Activated CD4-positive, alpha-beta memory T cell treated with anti-CD3 and anti-CD28 coated beads for 36 hours (primary cell): Measurements from ENCODE around the gene JADE2. TPM values are rescaled to one million over a fixed set of nuclear protein-coding genes. Genes with fewer than 3 reads are reported as not detected.
A peak's percentile ranks its signal among the peaks of the same experiment; 100 is the strongest.

Source experiments
- CTCF ChIA-PET: fragments of 350-600 bp; sonication (Branson Sonifier 250); formaldehyde crosslinking; loops from one replicate; lab custom pipeline; 2021; ENCODE audit warnings: antibody characterized with exemption, inconsistent platforms; lab: Charles Lee
- POLR2A ChIA-PET: fragments of 350-600 bp; sonication (Branson Sonifier 250); formaldehyde crosslinking; loops from one replicate; lab custom pipeline; 2021; ENCODE audit warnings: antibody characterized with exemption; lab: Charles Lee
- DNase-seq: peaks from one replicate; pipeline ENCODE4 v3.0.0-alpha.2; 2020
- H3K27ac Mint-ChIP-seq: one replicate; pipeline ENCODE4 v1.8.0; 2021; ENCODE audit warnings: mixed read lengths
- H3K27me3 Mint-ChIP-seq: one replicate; pipeline ENCODE4 v1.8.0; 2021; ENCODE audit warnings: mixed read lengths
- H3K36me3 Mint-ChIP-seq: one replicate; pipeline ENCODE4 v1.8.0; 2021; ENCODE audit warnings: mixed read lengths
- H3K4me1 Mint-ChIP-seq: one replicate; pipeline ENCODE4 v1.8.0; 2021; ENCODE audit warnings: low read depth, mixed read lengths
- H3K4me3 Mint-ChIP-seq: one replicate; pipeline ENCODE4 v1.8.0; 2021; ENCODE audit warnings: mild to moderate bottlenecking, mixed read lengths
- H3K9me3 Mint-ChIP-seq: one replicate; pipeline ENCODE4 v1.8.0; 2021; ENCODE audit warnings: mixed read lengths
- intact Hi-C: fragments of 100-400 bp; cut with micrococcal nuclease; formaldehyde crosslinking; loops from one replicate; pipeline ENCODE4 v1.15.1; 2023
- total RNA-seq, 2 experiments: library from RNA; stranded (reverse); gene quantifications; one replicate each; pipeline ENCODE4 v1.2.3, GENCODE V29; 2021

The JADE2 gene
- 10 to 100 TPM; 79.4 to 81.6 TPM for total RNA-seq

- H3K27me3 Mint-ChIP-seq, result no peaks in the 10 kb centered on the region
- peak; percentile 83 for DNase-seq
- peak within 1 kb of the TSS; percentile 96 for H3K4me3 Mint-ChIP-seq
- H3K36me3 Mint-ChIP-seq, result peaks cover 2% of the 10 kb centered on the region
- intact Hi-C loops, result loop anchor here (1.0 to 10.0 kb wide), 6 partner anchors 14 to 350 kb away; partner anchors contain the start of genes PPP2CA, SEC24A and SKP1
- H3K9me3 Mint-ChIP-seq, result no peaks in the 10 kb centered on the region
- peaks cover 31% of the 10 kb centered on the region for H3K4me1 Mint-ChIP-seq
- H3K27ac Mint-ChIP-seq, result peak within 1 kb of the TSS; percentile 98
- POLR2A ChIA-PET, result interaction anchor here (0.6 to 4.1 kb wide), 11 partner anchors 8 to 155 kb away, joined by 3 to 26 read pairs (median 6); partner anchors contain the start of genes CDKN2AIPNL and SEC24A
- CTCF ChIA-PET, result interaction anchor here (0.6 to 6.6 kb wide), 7 partner anchors 22 to 153 kb away, joined by 3 to 65 read pairs (median 3); partner anchors contain the start of genes CDKN2AIPNL and UBE2B
Measured at GRCh38 chr5:134524826-134525682, at the start of gene JADE2. JADE2 (plus strand) TSS chr5:134525670; CDS start chr5:134535858, 10,188 bp downstream.

- H3K4me1 Mint-ChIP-seq, result no peaks in the 10 kb centered on the region
- H3K4me3 Mint-ChIP-seq, result no peak overlapping the region
- no peaks in the 10 kb centered on the region for H3K27me3 Mint-ChIP-seq
- no peaks in the 10 kb centered on the region for H3K36me3 Mint-ChIP-seq
- H3K27ac Mint-ChIP-seq, result no peak overlapping the region
- peaks cover 4% of the 10 kb centered on the region for H3K9me3 Mint-ChIP-seq
- POLR2A ChIA-PET, result no interaction called here
- CTCF ChIA-PET, result interaction anchor here (0.6 to 1.0 kb wide), 3 partner anchors 19 to 128 kb away, joined by 3 read pairs; no protein-coding TSS in a partner anchor
- no peak for DNase-seq
- intact Hi-C loops, result no loop called here
Measured at GRCh38 chr5:134477462-134478245, 47.8 kb upstream of the JADE2 start.

GRCh38 chr5:134479839-134480238, 45.6 kb upstream of the JADE2 start:
- CTCF ChIA-PET, result no interaction called here
- H3K4me3 Mint-ChIP-seq, result no peak overlapping the region

GRCh38 chr5:134489227-134489944, 36.1 kb upstream of the JADE2 start:
- Mint-ChIP-seq H3K4me3 (no peak overlapping the region), H3K9me3 (peaks cover 3% of the 10 kb centered on the region), H3K27ac (no peak overlapping the region), H3K27me3 (no peaks in the 10 kb centered on the region), H3K36me3 (no peaks in the 10 kb centered on the region), H3K4me1 (no peaks in the 10 kb centered on the region)
- DNase-seq, result no peak
- intact Hi-C loops, result no loop called here
- POLR2A ChIA-PET, result interaction anchor here (0.5 to 1.0 kb wide), 2 partner anchors 9 to 28 kb away, joined by 3 to 4 read pairs; no protein-coding TSS in a partner anchor
- CTCF ChIA-PET, result interaction anchor here (0.6 to 1.5 kb wide), 2 partner anchors 22 to 37 kb away, joined by 3 to 5 read pairs; no protein-coding TSS in a partner anchor

More at GRCh38 chr5:134479839-134480238, 45.6 kb upstream of the JADE2 start:
- H3K4me1 Mint-ChIP-seq, result no peaks in the 10 kb centered on the region
- POLR2A ChIA-PET, result interaction anchor here (0.5 kb wide), 1 partner anchor 9 kb away, joined by 3 read pairs; no protein-coding TSS in a partner anchor
- no peak for DNase-seq
- intact Hi-C loops, result no loop called here
- no peaks in the 10 kb centered on the region for H3K9me3 Mint-ChIP-seq
- no peaks in the 10 kb centered on the region for H3K36me3 Mint-ChIP-seq
- H3K27me3 Mint-ChIP-seq, result no peaks in the 10 kb centered on the region
- H3K27ac Mint-ChIP-seq, result no peak overlapping the region

- CTCF ChIA-PET, result interaction anchor here (1.5 kb wide), 1 partner anchor 36 kb away, joined by 3 read pairs; no protein-coding TSS in a partner anchor
- no peaks in the 10 kb centered on the region for H3K27me3 Mint-ChIP-seq
- POLR2A ChIA-PET, result no interaction called here
- no peaks in the 10 kb centered on the region for H3K36me3 Mint-ChIP-seq
- H3K27ac Mint-ChIP-seq, result no peak overlapping the region
- H3K9me3 Mint-ChIP-seq, result peaks cover under 1% of the 10 kb centered on the region
- DNase-seq, result no peak
- H3K4me3 Mint-ChIP-seq, result no peak overlapping the region
- intact Hi-C loops, result no loop called here
- H3K4me1 Mint-ChIP-seq, result no peaks in the 10 kb centered on the region
Measured at GRCh38 chr5:134490255-134490924, 35.1 kb upstream of the JADE2 start.

GRCh38 chr5:134490925-134491271, 34.6 kb upstream of the JADE2 start:
- Mint-ChIP-seq H3K27me3 (no peaks in the 10 kb centered on the region), H3K27ac (no peak overlapping the region), H3K9me3 (no peaks in the 10 kb centered on the region), H3K4me3 (no peak overlapping the region), H3K36me3 (no peaks in the 10 kb centered on the region), H3K4me1 (no peaks in the 10 kb centered on the region)
- intact Hi-C loops, result no loop called here
- ChIA-PET CTCF (interaction anchor here (1.5 kb wide), 1 partner anchor 36 kb away, joined by 3 read pairs; no protein-coding TSS in a partner anchor), POLR2A (no interaction called here)
- DNase-seq, result no peak

GRCh38 chr5:134491841-134492442, 33.5 kb upstream of the JADE2 start:
- intact Hi-C loops, result no loop called here
- H3K4me3 Mint-ChIP-seq, result no peak overlapping the region
- H3K4me1 Mint-ChIP-seq, result no peaks in the 10 kb centered on the region

GRCh38 chr5:134492568-134492967, 32.9 kb upstream of the JADE2 start:
- DNase-seq, result no peak
- Mint-ChIP-seq H3K9me3 (no peaks in the 10 kb centered on the region), H3K4me3 (no peak overlapping the region), H3K27ac (no peak overlapping the region), H3K36me3 (no peaks in the 10 kb centered on the region), H3K4me1 (no peaks in the 10 kb centered on the region), H3K27me3 (no peaks in the 10 kb centered on the region)
- POLR2A ChIA-PET, result interaction anchor here (1.9 kb wide), 1 partner anchor 26 kb away, joined by 4 read pairs; no protein-coding TSS in a partner anchor
- intact Hi-C loops, result no loop called here
- CTCF ChIA-PET, result no interaction called here

More at GRCh38 chr5:134491841-134492442, 33.5 kb upstream of the JADE2 start:
- Mint-ChIP-seq H3K36me3 (no peaks in the 10 kb centered on the region), H3K27me3 (no peaks in the 10 kb centered on the region), H3K9me3 (no peaks in the 10 kb centered on the region), H3K27ac (no peak overlapping the region)
- ChIA-PET POLR2A (interaction anchor here (1.9 kb wide), 1 partner anchor 25 kb away, joined by 4 read pairs; no protein-coding TSS in a partner anchor), CTCF (no interaction called here)
- DNase-seq, result no peak

- Mint-ChIP-seq H3K4me3 (no peak overlapping the region), H3K9me3 (no peaks in the 10 kb centered on the region), H3K27me3 (no peaks in the 10 kb centered on the region), H3K27ac (no peak overlapping the region), H3K4me1 (no peaks in the 10 kb centered on the region), H3K36me3 (no peaks in the 10 kb centered on the region)
- DNase-seq, result no peak
- CTCF ChIA-PET, result interaction anchor here (0.5 to 1.3 kb wide), 2 partner anchors 82 to 289 kb away, joined by 4 read pairs; partner anchors contain the start of gene CDKN2AIPNL
- intact Hi-C loops, result no loop called here
- POLR2A ChIA-PET, result interaction anchor here (1.9 kb wide), 1 partner anchor 27 kb away, joined by 4 read pairs; no protein-coding TSS in a partner anchor
Measured at GRCh38 chr5:134493461-134494055, 31.9 kb upstream of the JADE2 start.

- ChIA-PET CTCF (interaction anchor here (1.1 to 1.3 kb wide), 2 partner anchors 83 to 92 kb away, joined by 4 to 5 read pairs; partner anchors contain the start of gene CDKN2AIPNL), POLR2A (no interaction called here)
- Mint-ChIP-seq H3K4me1 (no peaks in the 10 kb centered on the region), H3K36me3 (no peaks in the 10 kb centered on the region), H3K27me3 (no peaks in the 10 kb centered on the region), H3K9me3 (no peaks in the 10 kb centered on the region), H3K4me3 (no peak overlapping the region), H3K27ac (no peak overlapping the region)
- intact Hi-C loops, result no loop called here
- DNase-seq, result no peak
Measured at GRCh38 chr5:134494780-134495179, 30.7 kb upstream of the JADE2 start.
